H1 (cell line): ENCODE results near the gene KRTAP4-5. TPM values are rescaled to one million over a fixed set of nuclear protein-coding genes. Genes with fewer than 3 reads are reported as not detected.

Experiments
- FOSL1 ChIP-seq: IDR thresholded peaks from 2 replicates; pipeline ENCODE4 v1.6.1; 2011; ENCODE audit warnings: mild to moderate bottlenecking, low read depth, low read length, moderate library complexity; ENCODE audit not compliant: insufficient read depth
- GABPA ChIP-seq: IDR thresholded peaks from 2 replicates; pipeline ENCODE4 v1.6.1; 2011; ENCODE audit warnings: mild to moderate bottlenecking, low read length, moderate library complexity, borderline replicate concordance; ENCODE audit not compliant: insufficient read depth
- HDAC6 ChIP-seq: IDR thresholded peaks from one replicate; pipeline ENCODE4 v1.7.1; 2012; ENCODE audit warnings: low read depth, mild to moderate bottlenecking, inconsistent platforms, low read length, moderate library complexity
- SP4 ChIP-seq: IDR thresholded peaks from 2 replicates; pipeline ENCODE4 v1.6.1; 2012; ENCODE audit warnings: low read length, inconsistent platforms
- polyA plus RNA-seq, 7 experiments: library from polyadenylated mRNA; depleted of rRNA in 3 of 7; stranded (reverse) in 5 of 7; unstranded in 2 of 7; fragments of >200 nt in 5 of 7; fragments of 200-250 nt in 2 of 7; gene quantifications; 1 replicate in 5 of 7; 2 replicates in 1 of 7; 4 replicates in 1 of 7; pipeline versions ENCODE4 v1.2.1 to v1.2.3, GENCODE V29; 2011 to 2013; ENCODE audit warnings: missing spikeins in 2 of 7, mixed read lengths in 2 of 7
- total RNA-seq: library from RNA; stranded (reverse); fragmentation: NEBNext Ultra II Directional; extraction: Animal tissue kit (Norgen Biotek cat#: 25700); gene quantifications from 2 replicates; pipeline ENCODE4 v1.2.1, GENCODE V29; 2021
- TF ChIP-seq, protein P1 (sequence below): IDR thresholded peaks from 2 replicates; pipeline ENCODE4 v1.6.1; 2011; ENCODE audit warnings: low read length, improper control_type of control experiment
- TF ChIP-seq, protein P2 (sequence below): fragments of 300-600 bp; sonication (generic); IDR thresholded peaks from 2 replicates; pipeline ENCODE4 v1.7.1; 2012; ENCODE audit warnings: low read length, moderate library complexity, mild to moderate bottlenecking, inconsistent platforms; ENCODE audit not compliant: insufficient replicate concordance
- TF ChIP-seq, protein P3 (sequence below): IDR thresholded peaks from 2 replicates; pipeline ENCODE4 v1.6.1; 2011; ENCODE audit warnings: low read depth, mild to moderate bottlenecking, low read length; ENCODE audit not compliant: insufficient read depth

Gene KRTAP4-5
- total and polyA plus RNA-seq, 2 of the 8 experiments (the other 6 are each of a cell fraction or from before 2014, with no cell fraction given): not detected

DNA sequence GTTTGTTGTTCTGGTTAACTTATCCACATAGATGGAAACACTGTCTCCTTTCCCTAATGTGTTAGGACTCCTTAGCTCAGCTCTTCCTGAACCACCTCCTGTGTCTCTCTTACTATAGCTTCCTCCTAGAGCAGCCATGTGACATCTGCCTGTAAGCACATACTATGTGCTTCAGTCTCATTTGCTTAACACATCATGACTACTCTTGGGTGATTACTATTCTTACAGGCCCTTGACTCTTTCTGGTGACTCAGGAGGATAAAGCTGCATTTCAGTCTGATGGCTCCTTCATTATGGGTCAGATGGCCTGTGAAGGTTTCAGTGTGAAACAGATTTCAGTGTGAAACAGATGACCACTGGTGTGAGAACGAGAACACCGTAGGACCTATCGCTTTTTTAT lies 28.7 kb upstream of the KRTAP4-5 start (continued):
- TF ChIP-seq, protein P1, sequence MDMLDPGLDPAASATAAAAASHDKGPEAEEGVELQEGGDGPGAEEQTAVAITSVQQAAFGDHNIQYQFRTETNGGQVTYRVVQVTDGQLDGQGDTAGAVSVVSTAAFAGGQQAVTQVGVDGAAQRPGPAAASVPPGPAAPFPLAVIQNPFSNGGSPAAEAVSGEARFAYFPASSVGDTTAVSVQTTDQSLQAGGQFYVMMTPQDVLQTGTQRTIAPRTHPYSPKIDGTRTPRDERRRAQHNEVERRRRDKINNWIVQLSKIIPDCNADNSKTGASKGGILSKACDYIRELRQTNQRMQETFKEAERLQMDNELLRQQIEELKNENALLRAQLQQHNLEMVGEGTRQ: no peak
- TF ChIP-seq HDAC6 (no peak), GABPA (no peak), FOSL1 (no peak), SP4 (no peak)
- TF ChIP-seq, protein P2, sequence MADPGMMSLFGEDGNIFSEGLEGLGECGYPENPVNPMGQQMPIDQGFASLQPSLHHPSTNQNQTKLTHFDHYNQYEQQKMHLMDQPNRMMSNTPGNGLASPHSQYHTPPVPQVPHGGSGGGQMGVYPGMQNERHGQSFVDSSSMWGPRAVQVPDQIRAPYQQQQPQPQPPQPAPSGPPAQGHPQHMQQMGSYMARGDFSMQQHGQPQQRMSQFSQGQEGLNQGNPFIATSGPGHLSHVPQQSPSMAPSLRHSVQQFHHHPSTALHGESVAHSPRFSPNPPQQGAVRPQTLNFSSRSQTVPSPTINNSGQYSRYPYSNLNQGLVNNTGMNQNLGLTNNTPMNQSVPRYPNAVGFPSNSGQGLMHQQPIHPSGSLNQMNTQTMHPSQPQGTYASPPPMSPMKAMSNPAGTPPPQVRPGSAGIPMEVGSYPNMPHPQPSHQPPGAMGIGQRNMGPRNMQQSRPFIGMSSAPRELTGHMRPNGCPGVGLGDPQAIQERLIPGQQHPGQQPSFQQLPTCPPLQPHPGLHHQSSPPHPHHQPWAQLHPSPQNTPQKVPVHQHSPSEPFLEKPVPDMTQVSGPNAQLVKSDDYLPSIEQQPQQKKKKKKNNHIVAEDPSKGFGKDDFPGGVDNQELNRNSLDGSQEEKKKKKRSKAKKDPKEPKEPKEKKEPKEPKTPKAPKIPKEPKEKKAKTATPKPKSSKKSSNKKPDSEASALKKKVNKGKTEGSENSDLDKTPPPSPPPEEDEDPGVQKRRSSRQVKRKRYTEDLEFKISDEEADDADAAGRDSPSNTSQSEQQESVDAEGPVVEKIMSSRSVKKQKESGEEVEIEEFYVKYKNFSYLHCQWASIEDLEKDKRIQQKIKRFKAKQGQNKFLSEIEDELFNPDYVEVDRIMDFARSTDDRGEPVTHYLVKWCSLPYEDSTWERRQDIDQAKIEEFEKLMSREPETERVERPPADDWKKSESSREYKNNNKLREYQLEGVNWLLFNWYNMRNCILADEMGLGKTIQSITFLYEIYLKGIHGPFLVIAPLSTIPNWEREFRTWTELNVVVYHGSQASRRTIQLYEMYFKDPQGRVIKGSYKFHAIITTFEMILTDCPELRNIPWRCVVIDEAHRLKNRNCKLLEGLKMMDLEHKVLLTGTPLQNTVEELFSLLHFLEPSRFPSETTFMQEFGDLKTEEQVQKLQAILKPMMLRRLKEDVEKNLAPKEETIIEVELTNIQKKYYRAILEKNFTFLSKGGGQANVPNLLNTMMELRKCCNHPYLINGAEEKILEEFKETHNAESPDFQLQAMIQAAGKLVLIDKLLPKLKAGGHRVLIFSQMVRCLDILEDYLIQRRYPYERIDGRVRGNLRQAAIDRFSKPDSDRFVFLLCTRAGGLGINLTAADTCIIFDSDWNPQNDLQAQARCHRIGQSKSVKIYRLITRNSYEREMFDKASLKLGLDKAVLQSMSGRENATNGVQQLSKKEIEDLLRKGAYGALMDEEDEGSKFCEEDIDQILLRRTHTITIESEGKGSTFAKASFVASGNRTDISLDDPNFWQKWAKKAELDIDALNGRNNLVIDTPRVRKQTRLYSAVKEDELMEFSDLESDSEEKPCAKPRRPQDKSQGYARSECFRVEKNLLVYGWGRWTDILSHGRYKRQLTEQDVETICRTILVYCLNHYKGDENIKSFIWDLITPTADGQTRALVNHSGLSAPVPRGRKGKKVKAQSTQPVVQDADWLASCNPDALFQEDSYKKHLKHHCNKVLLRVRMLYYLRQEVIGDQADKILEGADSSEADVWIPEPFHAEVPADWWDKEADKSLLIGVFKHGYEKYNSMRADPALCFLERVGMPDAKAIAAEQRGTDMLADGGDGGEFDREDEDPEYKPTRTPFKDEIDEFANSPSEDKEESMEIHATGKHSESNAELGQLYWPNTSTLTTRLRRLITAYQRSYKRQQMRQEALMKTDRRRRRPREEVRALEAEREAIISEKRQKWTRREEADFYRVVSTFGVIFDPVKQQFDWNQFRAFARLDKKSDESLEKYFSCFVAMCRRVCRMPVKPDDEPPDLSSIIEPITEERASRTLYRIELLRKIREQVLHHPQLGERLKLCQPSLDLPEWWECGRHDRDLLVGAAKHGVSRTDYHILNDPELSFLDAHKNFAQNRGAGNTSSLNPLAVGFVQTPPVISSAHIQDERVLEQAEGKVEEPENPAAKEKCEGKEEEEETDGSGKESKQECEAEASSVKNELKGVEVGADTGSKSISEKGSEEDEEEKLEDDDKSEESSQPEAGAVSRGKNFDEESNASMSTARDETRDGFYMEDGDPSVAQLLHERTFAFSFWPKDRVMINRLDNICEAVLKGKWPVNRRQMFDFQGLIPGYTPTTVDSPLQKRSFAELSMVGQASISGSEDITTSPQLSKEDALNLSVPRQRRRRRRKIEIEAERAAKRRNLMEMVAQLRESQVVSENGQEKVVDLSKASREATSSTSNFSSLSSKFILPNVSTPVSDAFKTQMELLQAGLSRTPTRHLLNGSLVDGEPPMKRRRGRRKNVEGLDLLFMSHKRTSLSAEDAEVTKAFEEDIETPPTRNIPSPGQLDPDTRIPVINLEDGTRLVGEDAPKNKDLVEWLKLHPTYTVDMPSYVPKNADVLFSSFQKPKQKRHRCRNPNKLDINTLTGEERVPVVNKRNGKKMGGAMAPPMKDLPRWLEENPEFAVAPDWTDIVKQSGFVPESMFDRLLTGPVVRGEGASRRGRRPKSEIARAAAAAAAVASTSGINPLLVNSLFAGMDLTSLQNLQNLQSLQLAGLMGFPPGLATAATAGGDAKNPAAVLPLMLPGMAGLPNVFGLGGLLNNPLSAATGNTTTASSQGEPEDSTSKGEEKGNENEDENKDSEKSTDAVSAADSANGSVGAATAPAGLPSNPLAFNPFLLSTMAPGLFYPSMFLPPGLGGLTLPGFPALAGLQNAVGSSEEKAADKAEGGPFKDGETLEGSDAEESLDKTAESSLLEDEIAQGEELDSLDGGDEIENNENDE: no peak
- TF ChIP-seq, protein P3, sequence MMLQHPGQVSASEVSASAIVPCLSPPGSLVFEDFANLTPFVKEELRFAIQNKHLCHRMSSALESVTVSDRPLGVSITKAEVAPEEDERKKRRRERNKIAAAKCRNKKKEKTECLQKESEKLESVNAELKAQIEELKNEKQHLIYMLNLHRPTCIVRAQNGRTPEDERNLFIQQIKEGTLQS: no peak
